Measurements from ENCODE around the gene ABCC6.
"Not testable (repeated sequence)": the region's sequence is repeated elsewhere in the genome, so short reads cannot be mapped to it uniquely, and the experiment has no call there.

Gene ABCC6

DNA sequence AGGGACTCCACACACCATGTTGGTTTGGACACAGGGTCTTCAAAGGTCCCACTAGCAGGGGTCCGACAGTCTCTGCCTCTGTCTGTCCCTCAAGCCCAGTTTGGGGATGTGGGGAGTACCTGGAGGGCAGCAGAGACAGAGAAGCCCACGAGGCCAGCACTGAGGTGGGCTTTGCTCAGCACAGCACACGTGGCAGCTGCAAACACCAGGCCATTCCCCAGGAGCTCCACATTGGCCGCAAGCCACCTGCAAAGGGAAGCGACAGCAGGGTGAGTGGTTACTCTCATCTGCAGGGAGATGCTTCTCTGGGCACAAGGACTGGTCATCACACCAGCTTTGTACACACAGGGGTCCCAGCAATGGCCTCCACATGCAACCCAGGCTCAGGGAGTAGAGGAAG lies 62.0 kb downstream of the ABCC6 start:
- DNase-seq (ENCODE audit: low read depth): no peak

DNA sequence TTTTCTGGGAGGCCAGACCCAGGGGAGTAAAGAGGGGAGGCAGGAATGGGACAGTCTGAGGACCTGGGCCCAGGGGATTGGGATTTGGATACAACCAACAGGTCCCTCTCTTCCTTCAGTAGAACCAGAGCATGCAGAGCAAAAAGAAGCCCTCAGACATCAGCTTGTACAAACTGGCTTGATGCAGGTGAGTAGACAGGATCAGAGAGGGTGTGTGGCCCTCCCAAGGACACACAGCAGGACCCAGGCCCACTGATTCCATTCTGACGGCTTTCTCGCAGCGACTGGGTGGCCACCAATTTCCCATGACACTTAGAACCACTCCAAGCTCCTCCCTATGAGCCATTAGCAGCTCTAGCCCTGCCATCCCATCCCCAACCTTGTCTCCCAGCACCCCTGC lies 63.6 kb downstream of the ABCC6 start:
- no peak for DNase-seq (ENCODE audit: low read depth)

- peak; percentile 14 for DNase-seq (ENCODE audit: low read depth)
These were observed 64.4 kb downstream of the ABCC6 start for GRCh38 chr16:16158741-16159374.

DNA sequence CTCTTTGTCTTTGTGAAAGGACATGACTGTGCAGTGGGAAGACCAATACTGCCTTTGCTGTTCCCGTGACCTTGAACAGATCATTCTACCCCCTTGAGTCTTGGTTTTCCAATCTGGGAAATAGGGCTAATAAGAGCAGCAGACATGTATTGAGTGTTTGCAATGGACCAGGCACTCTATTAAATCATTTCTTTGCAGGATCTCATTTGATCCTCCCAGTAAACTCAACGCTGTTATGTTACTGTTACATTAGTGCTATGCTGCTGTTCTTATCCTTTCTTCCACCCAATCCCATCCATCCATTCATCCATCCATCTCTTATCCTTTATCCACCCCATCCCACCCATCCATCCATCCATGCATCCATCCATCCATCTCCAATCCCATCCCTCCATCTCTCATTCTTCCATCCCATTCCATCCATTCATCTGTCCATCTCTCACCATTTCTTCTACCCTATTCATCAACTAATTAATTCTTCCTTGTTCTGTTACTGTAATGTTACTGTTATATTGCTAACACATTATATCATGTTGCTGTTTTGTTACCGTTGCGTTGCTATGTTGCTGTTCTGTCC lies 65.1 kb downstream of the ABCC6 start:
- DNase-seq (ENCODE audit: low read depth): no peak

DNA sequence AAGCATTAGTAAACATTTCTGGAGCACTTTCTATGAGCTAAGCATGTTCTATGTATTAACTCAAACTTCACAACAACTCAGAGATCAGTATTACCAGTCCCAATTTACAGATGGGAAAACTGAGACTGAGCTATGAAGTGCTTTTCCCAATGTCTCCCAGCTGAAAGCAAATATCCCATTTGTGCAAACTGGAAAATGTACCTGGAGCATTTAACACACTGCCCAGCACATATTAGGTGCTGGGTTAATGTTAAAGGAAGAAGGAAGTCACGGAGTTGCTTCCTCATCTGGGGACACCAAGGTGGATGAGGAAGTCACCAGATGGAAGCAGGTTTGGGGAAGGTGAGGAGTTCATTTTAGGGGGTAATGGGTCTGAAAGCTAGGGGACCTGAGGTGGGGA lies 66.1 kb downstream of the ABCC6 start:
- no peak for DNase-seq (ENCODE audit: low read depth)

DNA sequence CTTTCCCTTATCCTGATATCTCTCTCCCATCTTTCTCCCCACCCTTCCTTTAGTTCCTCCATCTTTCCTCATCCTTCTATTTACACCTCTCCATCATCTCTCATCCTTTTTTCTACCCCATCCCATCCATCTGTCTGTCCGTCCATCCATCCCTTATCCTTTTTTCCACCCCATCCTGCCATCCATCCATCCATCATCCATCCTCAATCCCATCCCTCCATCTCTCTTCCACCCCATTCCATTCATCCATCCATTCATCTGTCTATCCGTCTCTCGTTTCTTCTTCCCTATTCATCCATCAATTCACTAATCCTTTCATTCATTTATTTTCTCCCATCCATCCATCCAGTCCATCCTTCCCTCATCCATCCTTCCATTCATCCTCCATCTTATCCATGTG lies 68.1 kb downstream of the ABCC6 start:
- DNase-seq (ENCODE audit: low read depth): no peak

DNA sequence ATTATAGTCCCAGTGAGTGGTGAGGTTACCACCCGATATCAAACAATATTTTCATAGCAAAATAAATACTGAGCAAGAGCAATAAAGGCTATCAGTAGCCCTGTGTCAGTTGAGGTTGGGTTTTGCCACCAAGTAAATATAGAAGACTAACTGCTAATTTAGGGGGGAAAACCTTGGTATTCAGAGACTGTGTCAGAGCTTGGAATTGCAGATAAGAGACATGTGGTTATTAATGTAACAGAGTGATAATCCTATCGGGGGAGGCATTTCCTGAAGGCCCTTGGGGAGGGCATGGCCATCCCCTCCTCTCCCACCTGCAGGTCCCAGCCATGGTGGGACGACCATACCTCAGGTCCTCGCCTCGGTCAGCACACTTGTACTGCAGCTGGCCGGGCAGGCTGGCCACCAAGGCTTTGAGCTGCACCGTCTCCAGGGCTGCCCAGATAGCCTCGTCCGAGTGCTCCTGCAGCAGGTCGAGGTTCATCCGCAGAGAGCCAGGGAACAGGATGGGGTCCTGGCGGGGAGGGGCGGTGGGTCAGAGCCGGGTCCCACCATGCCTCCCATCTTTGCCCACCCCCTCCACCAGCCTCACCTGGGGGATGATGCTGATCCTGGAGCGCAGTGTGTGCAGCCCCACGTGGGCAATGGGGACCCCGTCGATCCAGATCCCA lies 68.9 kb downstream of the ABCC6 start:
- no peak for DNase-seq (ENCODE audit: low read depth)

DNA sequence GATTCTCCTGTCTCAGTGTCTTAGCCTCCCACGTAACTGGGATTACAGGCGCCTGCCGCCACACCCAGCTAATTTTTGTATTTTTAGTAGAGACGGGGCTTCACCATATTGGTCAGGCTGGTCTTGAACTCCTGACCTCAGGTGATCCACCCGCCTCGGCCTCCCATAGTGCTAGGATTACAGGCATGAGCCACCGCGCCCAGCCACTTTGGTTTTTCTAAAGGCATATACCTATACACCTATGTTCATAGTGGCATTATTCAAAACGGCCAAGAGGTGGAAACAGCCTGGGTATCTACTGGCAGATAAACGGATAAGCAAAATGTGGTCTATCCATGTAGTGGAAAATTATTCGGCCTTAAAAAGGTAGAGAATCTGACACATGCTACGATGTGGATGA lies 70.3 kb downstream of the ABCC6 start:
- not testable (repeated sequence) for DNase-seq (ENCODE audit: low read depth)

GRCh38 chr16:16151315-16151714 lies 72.0 kb downstream of the ABCC6 start:
- no peak for DNase-seq (ENCODE audit: low read depth)

GRCh38 chr16:16150878-16151152 lies 72.5 kb downstream of the ABCC6 start:
- DNase-seq (ENCODE audit: low read depth): no peak

- DNase-seq (ENCODE audit: low read depth): peak; percentile 39
These were observed 73.0 kb downstream of the ABCC6 start for GRCh38 chr16:16150117-16150877.

- DNase-seq (ENCODE audit: low read depth): no peak
These were observed 73.6 kb downstream of the ABCC6 start for GRCh38 chr16:16149710-16150116.

GRCh38 chr16:16148755-16149154 lies 74.5 kb downstream of the ABCC6 start:
- peak; percentile 30 for DNase-seq (ENCODE audit: low read depth)

DNA sequence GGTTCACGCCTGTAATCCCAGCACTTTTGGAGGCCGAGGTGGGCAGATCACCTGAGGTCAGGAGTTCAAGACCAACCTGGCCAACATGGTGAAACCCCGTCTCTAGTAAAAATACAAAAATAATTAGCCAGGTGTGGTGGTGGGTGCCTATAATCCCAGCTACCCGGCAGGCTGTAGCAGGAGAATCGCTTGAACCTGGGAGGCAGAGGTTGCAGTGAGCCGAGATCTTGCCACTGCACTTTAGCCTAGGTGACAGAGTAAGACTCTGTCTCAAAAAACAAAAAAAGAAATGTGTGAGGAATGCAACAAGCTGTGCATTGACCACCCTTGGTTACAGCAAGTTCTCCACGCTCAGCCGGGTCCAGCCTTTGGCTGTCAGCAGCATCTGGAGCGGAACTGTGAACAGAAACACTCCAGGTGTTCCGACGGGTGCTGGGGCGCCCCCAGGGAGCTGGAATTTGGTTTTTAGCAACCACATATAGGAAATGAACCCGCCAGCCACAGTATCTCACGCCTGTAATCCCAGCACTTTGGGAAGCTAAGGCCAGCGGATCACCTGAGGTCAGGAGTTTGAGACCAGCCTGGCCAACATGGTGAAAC lies 75.2 kb downstream of the ABCC6 start:
- not testable (repeated sequence) for DNase-seq (ENCODE audit: low read depth)

- DNase-seq (ENCODE audit: low read depth): no peak
These were observed 75.8 kb downstream of the ABCC6 start for GRCh38 chr16:16147316-16147999.

- DNase-seq (ENCODE audit: low read depth): no peak
These were observed 76.6 kb downstream of the ABCC6 start for GRCh38 chr16:16146380-16147315.

DNA sequence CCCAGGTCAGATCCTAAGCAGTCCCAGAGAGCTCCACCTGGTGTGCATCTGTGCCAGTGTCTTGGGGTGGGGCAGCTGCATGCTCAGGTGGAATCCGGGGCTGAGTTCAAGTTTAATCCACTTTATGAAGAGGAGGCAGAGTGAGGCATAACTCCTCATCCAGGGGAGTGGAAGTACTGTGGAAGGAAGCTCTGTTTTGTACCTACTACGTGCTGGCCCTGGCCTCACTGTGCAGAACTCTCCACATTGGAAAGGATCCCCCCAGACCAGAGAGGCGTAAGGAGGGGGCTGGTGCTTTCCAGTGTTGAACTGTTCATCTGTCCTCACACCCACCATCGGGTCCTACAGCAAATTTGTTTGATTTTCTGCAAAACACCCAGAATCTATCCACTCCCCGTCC lies 78.0 kb downstream of the ABCC6 start:
- DNase-seq (ENCODE audit: low read depth): no peak

- peak; percentile 14 for DNase-seq (ENCODE audit: low read depth)
These were observed 78.9 kb downstream of the ABCC6 start for GRCh38 chr16:16144416-16144815.

- no peak for DNase-seq (ENCODE audit: low read depth)
These were observed 79.4 kb downstream of the ABCC6 start for GRCh38 chr16:16143931-16144330.

DNA sequence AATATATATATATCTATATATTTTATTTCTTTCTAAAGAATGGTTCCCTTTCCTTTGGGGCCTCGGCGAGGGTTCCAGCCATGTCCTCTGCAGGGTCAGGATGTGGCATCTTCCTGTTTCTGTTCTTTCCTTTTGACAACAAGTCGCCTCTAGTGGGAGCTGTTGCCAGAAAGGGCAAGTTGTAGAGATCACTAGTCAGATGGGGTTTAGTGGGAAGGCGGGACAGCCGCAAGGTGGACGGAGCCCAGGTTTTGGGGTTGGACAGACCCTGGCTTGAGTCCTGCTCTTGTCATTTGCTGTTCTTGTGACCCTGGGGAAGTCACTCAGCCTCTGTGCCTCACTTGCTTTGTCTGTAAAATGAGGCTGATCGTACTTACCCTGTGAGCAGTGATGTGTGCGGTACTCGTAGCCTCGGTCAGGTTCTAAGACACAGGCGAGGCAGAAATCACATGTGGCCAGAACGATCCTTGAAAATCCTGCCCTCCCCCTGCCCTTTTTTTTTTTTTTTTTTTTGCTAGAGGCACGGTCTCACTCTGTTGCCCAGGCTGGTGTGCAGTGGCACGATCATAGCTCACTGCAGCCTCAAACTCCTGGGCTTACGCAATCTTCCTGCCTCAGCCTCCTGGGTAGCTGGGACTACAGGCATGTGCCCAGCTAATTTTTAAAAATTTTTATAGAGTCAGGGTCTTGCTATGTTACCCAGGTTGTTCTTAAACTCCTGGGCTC lies 80.1 kb downstream of the ABCC6 start:
- peak; percentile 14 for DNase-seq (ENCODE audit: low read depth)
